Neural progenitor cell (in vitro differentiated cells): Measurements from ENCODE around the gene ABCA1.

Source experiments
- CTCF ChIP-seq: fragments of 200-600 bp; sonication (generic); IDR thresholded peaks from 2 replicates; pipeline ENCODE4 v1.5.1; 2017; ENCODE audit warnings: antibody characterized with exemption, mild to moderate bottlenecking
- EZH2 ChIP-seq: fragments of 200-600 bp; sonication (generic); IDR thresholded peaks from 2 replicates; pipeline ENCODE4 v1.6.1; 2017; ENCODE audit warnings: antibody characterized with exemption, mild to moderate bottlenecking, moderate library complexity
- EZH2phosphoT487 ChIP-seq: fragments of 200-600 bp; sonication (generic); IDR thresholded peaks from 2 replicates; pipeline ENCODE4 v1.6.1; 2017; ENCODE audit warnings: antibody characterized with exemption

DNA sequence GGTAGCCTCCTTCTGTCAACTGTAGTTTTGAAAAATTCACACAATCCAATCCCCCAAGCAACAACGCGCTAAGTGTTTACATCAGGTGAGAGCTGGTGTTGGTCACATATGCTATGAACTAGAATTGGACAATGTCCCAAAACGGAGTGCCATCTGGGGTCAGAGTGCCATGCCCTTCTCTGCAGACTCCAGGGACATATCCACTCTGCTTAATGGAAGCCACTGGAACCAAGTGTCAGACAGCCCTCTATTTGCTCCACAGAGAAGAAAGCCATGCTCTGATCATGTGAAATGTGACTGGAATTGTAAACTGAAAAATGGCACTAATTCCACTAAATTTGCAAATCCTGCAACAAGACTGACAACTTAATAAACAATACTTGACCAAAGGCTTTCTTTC lies 12.2 kb downstream of the ABCA1 start:
- TF ChIP-seq CTCF (no peak), EZH2 (no peak), EZH2phosphoT487 (no peak)
